Neural progenitor cell (in vitro differentiated cells): ENCODE results near the gene SLC35E1.

ENCODE experiments used
- EZH2 ChIP-seq: fragments of 200-600 bp; sonication (generic); IDR thresholded peaks from 2 replicates; pipeline ENCODE4 v1.6.1; 2017; ENCODE audit warnings: antibody characterized with exemption, mild to moderate bottlenecking, moderate library complexity
- TF ChIP-seq, protein P1 (sequence below): fragments of 200-600 bp; sonication (generic); IDR thresholded peaks from 2 replicates; pipeline ENCODE4 v1.5.1; 2017; ENCODE audit warnings: antibody characterized with exemption, mild to moderate bottlenecking

- TF ChIP-seq, protein P1, sequence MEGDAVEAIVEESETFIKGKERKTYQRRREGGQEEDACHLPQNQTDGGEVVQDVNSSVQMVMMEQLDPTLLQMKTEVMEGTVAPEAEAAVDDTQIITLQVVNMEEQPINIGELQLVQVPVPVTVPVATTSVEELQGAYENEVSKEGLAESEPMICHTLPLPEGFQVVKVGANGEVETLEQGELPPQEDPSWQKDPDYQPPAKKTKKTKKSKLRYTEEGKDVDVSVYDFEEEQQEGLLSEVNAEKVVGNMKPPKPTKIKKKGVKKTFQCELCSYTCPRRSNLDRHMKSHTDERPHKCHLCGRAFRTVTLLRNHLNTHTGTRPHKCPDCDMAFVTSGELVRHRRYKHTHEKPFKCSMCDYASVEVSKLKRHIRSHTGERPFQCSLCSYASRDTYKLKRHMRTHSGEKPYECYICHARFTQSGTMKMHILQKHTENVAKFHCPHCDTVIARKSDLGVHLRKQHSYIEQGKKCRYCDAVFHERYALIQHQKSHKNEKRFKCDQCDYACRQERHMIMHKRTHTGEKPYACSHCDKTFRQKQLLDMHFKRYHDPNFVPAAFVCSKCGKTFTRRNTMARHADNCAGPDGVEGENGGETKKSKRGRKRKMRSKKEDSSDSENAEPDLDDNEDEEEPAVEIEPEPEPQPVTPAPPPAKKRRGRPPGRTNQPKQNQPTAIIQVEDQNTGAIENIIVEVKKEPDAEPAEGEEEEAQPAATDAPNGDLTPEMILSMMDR, result no peak
- TF ChIP-seq EZH2, result no peak
Observed at GRCh38 chr19:16532440-16533234, 39.6 kb downstream of the SLC35E1 start.
